Transverse colon (tissue), 4 donors: Measurements from ENCODE around the gene CABLES2.

Source experiments
- POLR2A ChIP-seq: fragments of 450-650 bp; IDR thresholded peaks from one replicate; pipeline ENCODE4 v1.6.1; 2016; ENCODE audit warnings: antibody characterized with exemption, mild to moderate bottlenecking, moderate library complexity
- POLR2AphosphoS5 ChIP-seq, 3 donors: sonication (generic); formaldehyde crosslinking; IDR thresholded peaks; one replicate each; pipeline ENCODE4 v1.6.1; 2016; ENCODE audit warnings: antibody characterized with exemption in 3 of 3
- TF ChIP-seq, protein P1 (sequence below), 5 experiments: fragments of 200-600 bp in 3 of 5; fragments of 450-650 bp in 2 of 5; sonication (generic) in 3 of 5; IDR thresholded peaks; 1 replicate in 2 of 5; 2 replicates in 3 of 5; pipeline ENCODE4 v1.5.1; 2016 to 2017; ENCODE audit warnings: antibody characterized with exemption in 5 of 5, inconsistent platforms in 3 of 5, mild to moderate bottlenecking in 2 of 5, moderate library complexity in 1 of 5

- TF ChIP-seq, protein P1, sequence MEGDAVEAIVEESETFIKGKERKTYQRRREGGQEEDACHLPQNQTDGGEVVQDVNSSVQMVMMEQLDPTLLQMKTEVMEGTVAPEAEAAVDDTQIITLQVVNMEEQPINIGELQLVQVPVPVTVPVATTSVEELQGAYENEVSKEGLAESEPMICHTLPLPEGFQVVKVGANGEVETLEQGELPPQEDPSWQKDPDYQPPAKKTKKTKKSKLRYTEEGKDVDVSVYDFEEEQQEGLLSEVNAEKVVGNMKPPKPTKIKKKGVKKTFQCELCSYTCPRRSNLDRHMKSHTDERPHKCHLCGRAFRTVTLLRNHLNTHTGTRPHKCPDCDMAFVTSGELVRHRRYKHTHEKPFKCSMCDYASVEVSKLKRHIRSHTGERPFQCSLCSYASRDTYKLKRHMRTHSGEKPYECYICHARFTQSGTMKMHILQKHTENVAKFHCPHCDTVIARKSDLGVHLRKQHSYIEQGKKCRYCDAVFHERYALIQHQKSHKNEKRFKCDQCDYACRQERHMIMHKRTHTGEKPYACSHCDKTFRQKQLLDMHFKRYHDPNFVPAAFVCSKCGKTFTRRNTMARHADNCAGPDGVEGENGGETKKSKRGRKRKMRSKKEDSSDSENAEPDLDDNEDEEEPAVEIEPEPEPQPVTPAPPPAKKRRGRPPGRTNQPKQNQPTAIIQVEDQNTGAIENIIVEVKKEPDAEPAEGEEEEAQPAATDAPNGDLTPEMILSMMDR (IDR thresholded peaks at IDR 0.05): no peak
- TF ChIP-seq POLR2A: no peak
- no peak for TF ChIP-seq POLR2AphosphoS5 (IDR thresholded peaks at IDR 0.05)
Observed at GRCh38 chr20:62370807-62371587, 36.1 kb downstream of the CABLES2 start.
